K562 (cell line): ENCODE measurements around the gene TOMM22. TPM values are rescaled to one million over a fixed set of nuclear protein-coding genes. Genes with fewer than 3 reads are reported as not detected.

Experiments used
- ATAC-seq: fragments of 200-7000 bp; cut with Tn5 transposase; 3 replicates; pipeline ENCODE4 v1.9.1; 2020; ENCODE audit warnings: moderate library complexity
- BruUV-seq: library from RNA; stranded (reverse); fragments of 400-500 nt; replicated peaks from 2 replicates; lab custom pipeline; 2021; lab: Mats Ljungman, UMichigan
- CTCF ChIA-PET: fragments of 300-600 bp; formaldehyde crosslinking; extraction: SDS; loops from one replicate; lab custom pipeline; 2021; ENCODE audit warnings: low intra/inter-chr PET ratio; lab: Yijun Ruan, JAX
- POLR2A ChIA-PET: fragments of 300-600, 350-650 bp; sonication (Branson Sonifier 250); formaldehyde crosslinking; extraction: SDS; loops from one replicate; lab custom pipeline; 2021; ENCODE audit warnings: antibody characterized with exemption, inconsistent platforms; lab: Yijun Ruan, JAX
- DNase-seq, 4 experiments: peaks; one replicate each; pipeline versions ENCODE4 v3.0.0 to v3.0.0-alpha.2; 2011 to 2018; ENCODE audit warnings: low spot score in 3 of 4, mixed read lengths in 3 of 4; ENCODE audit errors: extremely low read depth in 1 of 4
- FAIRE-seq: peaks from 2 replicates; lab custom pipeline; 2011; peaks lifted over from hg19 to GRCh38; lab: Jason Lieb, UNC
- H2AFZ ChIP-seq: 2 replicates; pipeline ENCODE4 v1.6.0; 2011; ENCODE audit warnings: low read depth, low read length, control low read depth, inconsistent platforms
- H3K27ac ChIP-seq: fragments of 200-600 bp; 3 replicates; pipeline ENCODE4 v1.8.0; 2011; ENCODE audit warnings: low read depth, mild to moderate bottlenecking, control low read depth, inconsistent platforms, low read length, moderate library complexity, mixed read lengths; ENCODE audit errors: extremely low read depth
- H3K27me3 ChIP-seq, 2 experiments: fragments of 300-600 bp in 1 of 2; 2 replicates in 1 of 2; 3 replicates in 1 of 2; pipeline versions ENCODE4 v1.6.0 to v1.8.0; 2011; ENCODE audit warnings: inconsistent platforms in 2 of 2, low read length in 2 of 2, mild to moderate bottlenecking in 1 of 2, mixed read lengths in 1 of 2, moderate library complexity in 1 of 2; ENCODE audit not compliant: control insufficient read depth in 2 of 2, insufficient read depth in 2 of 2
- H3K36me3 ChIP-seq: fragments of 300-600 bp; 3 replicates; pipeline ENCODE4 v1.8.0; 2011; ENCODE audit warnings: mild to moderate bottlenecking, low read length, inconsistent platforms; ENCODE audit not compliant: control insufficient read depth, insufficient read depth
- H3K4me1 ChIP-seq, 2 experiments: fragments of 200-600 bp in 1 of 2; replicated peaks in 1 of 2; 2 replicates in 1 of 2; 3 replicates in 1 of 2; pipeline versions ENCODE4 v1.5.1 to v1.8.0; 2011; ENCODE audit warnings: inconsistent platforms in 2 of 2, low read length in 2 of 2, mild to moderate bottlenecking in 1 of 2, mixed read lengths in 1 of 2, moderate library complexity in 1 of 2; ENCODE audit not compliant: control insufficient read depth in 2 of 2, insufficient read depth in 2 of 2
- H3K4me2 ChIP-seq: 2 replicates; pipeline ENCODE4 v1.6.1; 2011; ENCODE audit warnings: low read length, control low read depth, inconsistent platforms, mixed read lengths; ENCODE audit not compliant: insufficient read depth
- H3K4me3 ChIP-seq: fragments of 200-600 bp; sonication (generic), shearing (Covaris generic); 2 replicates; pipeline ENCODE4 v1.5.1; 2016; ENCODE audit warnings: control low read depth, inconsistent platforms
- H3K79me2 ChIP-seq: fragments of 200-600 bp; 3 replicates; pipeline ENCODE4 v1.8.0; 2011; ENCODE audit warnings: low read length, inconsistent platforms; ENCODE audit not compliant: control insufficient read depth, insufficient read depth
- H3K9ac ChIP-seq, 2 experiments: 2 replicates each; pipeline versions ENCODE4 v1.6.0 to v1.6.1; 2011; ENCODE audit warnings: low read depth in 2 of 2, low read length in 2 of 2, control low read depth in 1 of 2, inconsistent platforms in 1 of 2, mild to moderate bottlenecking in 1 of 2, mixed read lengths in 1 of 2; ENCODE audit not compliant: insufficient read depth in 1 of 2
- H3K9me1 ChIP-seq: one replicate; pipeline ENCODE4 v1.6.0; 2011; ENCODE audit warnings: inconsistent platforms, mild to moderate bottlenecking, low read length, moderate library complexity; ENCODE audit not compliant: control insufficient read depth, insufficient read depth
- H3K9me3 ChIP-seq: replicated peaks from 2 replicates; pipeline ENCODE4 v1.5.1; 2011; ENCODE audit warnings: low read depth, low read length, inconsistent platforms; ENCODE audit not compliant: control insufficient read depth, insufficient read depth
- H4K20me1 ChIP-seq: replicated peaks from 2 replicates; pipeline ENCODE4 v1.6.1; 2011; ENCODE audit warnings: low read length, inconsistent platforms, mixed read lengths; ENCODE audit not compliant: control insufficient read depth, insufficient read depth
- ARID2 ChIP-seq: fragments of 450-650 bp; IDR thresholded peaks from 2 replicates; pipeline ENCODE4 v1.6.1; 2017; ENCODE audit warnings: antibody characterized with exemption, mild to moderate bottlenecking
- CBX3 ChIP-seq, 2 experiments: IDR thresholded peaks; 1 replicate in 1 of 2; 2 replicates in 1 of 2; pipeline ENCODE4 v1.6.1; 2012; ENCODE audit warnings: inconsistent platforms in 2 of 2, low read length in 2 of 2, borderline replicate concordance in 1 of 2, control low read depth in 1 of 2
- CEBPG ChIP-seq, 3 experiments: fragments of 200-800 bp in 1 of 3; sonication (Bioruptor generic) in 1 of 3; sonication (generic) in 1 of 3; formaldehyde crosslinking in 1 of 3; IDR thresholded peaks in 2 of 3; conservative IDR thresholded peaks in 1 of 3; 2 replicates each; pipeline versions ENCODE4 v1.6.1 to v1.8.0; 2016 to 2022; ENCODE audit warnings: missing compliant biosample characterization in 2 of 3, missing genetic modification characterization in 2 of 3, mild to moderate bottlenecking in 1 of 3, missing genetic modification reagents in 1 of 3
- CREBBP ChIP-seq: IDR thresholded peaks from one replicate; pipeline ENCODE4 v1.6.1; 2012; ENCODE audit warnings: low read depth, mild to moderate bottlenecking, control low read depth, inconsistent platforms, low read length
- KAT7 ChIP-seq: sonication (generic); formaldehyde crosslinking; IDR thresholded peaks from 2 replicates; pipeline ENCODE4 v1.8.0; 2022; ENCODE audit warnings: missing genetic modification reagents, mild to moderate bottlenecking, borderline replicate concordance
- LEF1 ChIP-seq: fragments of 450-650 bp; IDR thresholded peaks from 2 replicates; pipeline ENCODE4 v1.6.1; 2016; ENCODE audit warnings: mild to moderate bottlenecking
- MYC ChIP-seq, 2 experiments: fragments of 250-450 bp in 1 of 2; sonication (Bioruptor Pico) in 1 of 2; IDR thresholded peaks; 2 replicates each; pipeline versions ENCODE4 v1.5.1 to v1.6.1; 2012 to 2021; ENCODE audit warnings: low read depth in 2 of 2, borderline replicate concordance in 1 of 2, improper control_type of control experiment in 1 of 2, low read length in 1 of 2, mild to moderate bottlenecking in 1 of 2, moderate library complexity in 1 of 2
- NFE2 ChIP-seq: IDR thresholded peaks from 2 replicates; pipeline ENCODE4 v1.6.1; 2014; ENCODE audit warnings: antibody characterized with exemption, low read depth
- POU5F1 ChIP-seq: fragments of 150-350 bp; IDR thresholded peaks from 2 replicates; pipeline ENCODE4 v1.6.1; 2014; ENCODE audit warnings: borderline replicate concordance, low read length, low read depth, mild to moderate bottlenecking; ENCODE audit not compliant: partially characterized antibody
- ZBTB49 ChIP-seq: sonication (generic); formaldehyde crosslinking; IDR thresholded peaks from 2 replicates; pipeline ENCODE4 v1.8.0; 2022; ENCODE audit warnings: missing genetic modification reagents, mild to moderate bottlenecking, borderline replicate concordance
- WGBS: fragments of 100-300 bp; shearing (Covaris generic); methylation state at CpG from one replicate; pipeline ENCODE4 v1.1.6; 2016; ENCODE audit warnings: low coverage, mixed read lengths; ENCODE audit not compliant: insufficient coverage; ENCODE audit errors: missing lambda C conversion rate; 5-methylcytosine and 5-hydroxymethylcytosine counted together
- in situ Hi-C: fragments of 300-500 bp; cut with MboI; formaldehyde crosslinking; loops from 4 replicates; pipeline ENCODE4 v1.15.0; 2018; ENCODE audit warnings: inconsistent platforms, mixed read lengths
- intact Hi-C: fragments of 100-400 bp; cut with micrococcal nuclease; formaldehyde crosslinking; loops from 2 replicates; pipeline ENCODE4 v1.14.2; 2022
- polyA plus RNA-seq, 8 experiments: library from polyadenylated mRNA; depleted of rRNA in 4 of 8; stranded (reverse) in 5 of 8; unstranded in 3 of 8; fragments of >200 nt; fragmentation: Nextera tagmentation in 2 of 8; fragmentation: Illumina TruSeq in 1 of 8; extraction: Ambion mirVana in 2 of 8; extraction: Trizol in 1 of 8; gene quantifications; 2 replicates each; pipeline versions ENCODE4 v1.2.1 to v1.2.3, GENCODE V29; 2011 to 2014; ENCODE audit warnings: inconsistent platforms in 1 of 8, missing spikeins in 1 of 8
- total RNA-seq, 7 experiments: library from RNA; depleted of rRNA in 6 of 7; stranded (reverse); fragments of >200 nt in 6 of 7; fragmentation: Illumina TruSeq in 2 of 7; extraction: Trizol in 2 of 7; gene quantifications; 2 replicates each; pipeline versions ENCODE4 v1.2.1 to v1.2.3, GENCODE V29; 2011 to 2021; ENCODE audit warnings: low replicate concordance in 1 of 7
- TF ChIP-seq, protein P1 (sequence below), 2 experiments: fragments of 450-650 bp; IDR thresholded peaks; 2 replicates each; pipeline ENCODE4 v1.6.1; 2016

TOMM22 gene
- total and polyA plus RNA-seq, 9 of the 15 experiments (the other 6 are each of a cell fraction or from before 2014, with no cell fraction given), result 25.8 to 108 (median 73.8) TPM

GRCh38 chr22:38700789-38701628, 19.3 kb downstream of the TOMM22 start, which contains the start of gene JOSD1 (continued):
- no peak for TF ChIP-seq ZBTB49 (CRISPR knock-in tag)
- peak; percentile 37; the same call in 1 of the 2 replicates for TF ChIP-seq MYC (IDR thresholded peaks at IDR 0.05; ENCODE audit: low read depth, low read length)
- TF ChIP-seq MYC (CRISPR knock-in tag; IDR thresholded peaks at IDR 0.05; ENCODE audit: borderline replicate concordance, low read depth), result no peak

- H3K9ac ChIP-seq, result peak overlapping the region; percentile 41 to 68; a peak in 3 of 4 replicates
- H2AFZ ChIP-seq, result peak overlapping the region; percentile 64
- peaks cover 18% of the 10 kb centered on the region for H4K20me1 ChIP-seq
- peak overlapping the region; percentile 69 for H3K4me2 ChIP-seq
- no peak for ATAC-seq
- in situ Hi-C loops (no loop called here), intact Hi-C loops (no loop called here)
- ChIA-PET POLR2A (interaction anchor here (0.5 to 1.1 kb wide), 3 partner anchors 23 to 31 kb away, joined by 3 to 6 read pairs (median 4); partner anchors contain the start of gene TOMM22), CTCF (no interaction called here)
- H3K27me3 ChIP-seq, result no peaks in the 10 kb centered on the region
- H3K9me3 ChIP-seq, result no peaks in the 10 kb centered on the region
- H3K4me1 ChIP-seq, result peaks cover 32 to 33% of the 10 kb centered on the region in 2 experiments; a peak in 4 of 5 replicates
- H3K27ac ChIP-seq, result peak overlapping the region; percentile 91
- FAIRE-seq, result no peak
- peak overlapping the region; percentile 3; the same call in 1 of the 2 replicates for H3K4me3 ChIP-seq
- peak in 1 of 4 experiments; percentile 34 for DNase-seq
- no peaks in the 10 kb centered on the region for H3K9me1 ChIP-seq
- peaks cover 17% of the 10 kb centered on the region; the same call in 2 of the 3 replicates for H3K36me3 ChIP-seq
- TSS peak; percentile 38 for BruUV-seq
- H3K79me2 ChIP-seq, result peaks cover 55% of the 10 kb centered on the region
- WGBS, result 0% methylated on average over 8 of the region's 10 CpGs
- TF ChIP-seq NFE2 (no peak), LEF1 (no peak), ARID2 (no peak), POU5F1 (no peak), KAT7 (CRISPR knock-in tag) (no peak), CBX3 (IDR thresholded peaks at IDR 0.05; ENCODE audit: borderline replicate concordance in 1 of 2, low read length in 2 of 2) (no peak), CREBBP (no peak), CEBPG (CRISPR knock-in tag; IDR thresholded peaks at IDR 0.05) (0 out of 2 replicates have a peak, but pooled peaks have one; percentile 33), CEBPG (tag; conservative IDR thresholded peaks at IDR 0.05 in 1 of 2, IDR thresholded peaks at IDR 0.05 in 1 of 2) (no peak)
- TF ChIP-seq, protein P1, sequence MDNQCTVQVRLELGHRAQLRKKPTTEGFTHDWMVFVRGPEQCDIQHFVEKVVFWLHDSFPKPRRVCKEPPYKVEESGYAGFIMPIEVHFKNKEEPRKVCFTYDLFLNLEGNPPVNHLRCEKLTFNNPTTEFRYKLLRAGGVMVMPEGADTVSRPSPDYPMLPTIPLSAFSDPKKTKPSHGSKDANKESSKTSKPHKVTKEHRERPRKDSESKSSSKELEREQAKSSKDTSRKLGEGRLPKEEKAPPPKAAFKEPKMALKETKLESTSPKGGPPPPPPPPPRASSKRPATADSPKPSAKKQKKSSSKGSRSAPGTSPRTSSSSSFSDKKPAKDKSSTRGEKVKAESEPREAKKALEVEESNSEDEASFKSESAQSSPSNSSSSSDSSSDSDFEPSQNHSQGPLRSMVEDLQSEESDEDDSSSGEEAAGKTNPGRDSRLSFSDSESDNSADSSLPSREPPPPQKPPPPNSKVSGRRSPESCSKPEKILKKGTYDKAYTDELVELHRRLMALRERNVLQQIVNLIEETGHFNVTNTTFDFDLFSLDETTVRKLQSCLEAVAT (IDR thresholded peaks at IDR 0.05), result peak in 1 of 2 experiments; percentile 39; a peak in 1 of 4 replicates
These were observed 23.0 kb downstream of the TOMM22 start for GRCh38 chr22:38704654-38705234.
